Measurements from ENCODE around the gene NNT. TPM values are rescaled to one million over a fixed set of nuclear protein-coding genes. Genes with fewer than 3 reads are reported as not detected.
A peak's percentile ranks its signal among the peaks of the same experiment; 100 is the strongest.

The NNT gene
- polyA plus RNA-seq, 3 donors, result 95.3 to 116 (median 107) TPM

DNA sequence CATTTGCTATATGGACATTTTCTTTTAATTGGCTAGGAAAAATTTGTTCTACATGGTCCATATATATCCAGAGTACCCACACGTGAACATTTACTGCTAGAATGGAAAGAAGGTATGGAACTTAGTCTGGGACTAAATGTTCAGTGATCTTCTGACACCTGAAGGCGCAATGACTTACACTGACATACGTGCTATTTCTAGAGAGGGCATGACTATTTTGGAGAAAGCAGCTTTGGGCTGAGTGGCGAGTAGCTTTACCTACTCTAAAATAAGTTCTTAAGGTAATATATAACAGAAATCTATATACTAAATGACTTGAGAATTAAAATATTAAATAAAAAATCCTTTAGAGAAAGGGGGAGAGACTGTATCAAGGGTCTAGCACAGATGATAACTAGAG lies 10.4 kb downstream of the NNT start:
- DNase-seq (ENCODE audit: extremely low read depth in 1 of 11, low read depth in 9 of 11, low spot score in 4 of 11), result no peak

- no peak for DNase-seq (ENCODE audit: extremely low read depth in 1 of 11, low read depth in 9 of 11, low spot score in 4 of 11)
These were observed 12.6 kb downstream of the NNT start for GRCh38 chr5:43615445-43616184.

- no peak for DNase-seq (ENCODE audit: extremely low read depth in 1 of 11, low read depth in 9 of 11, low spot score in 4 of 11)
These were observed 13.6 kb downstream of the NNT start for GRCh38 chr5:43616535-43616934.

DNA sequence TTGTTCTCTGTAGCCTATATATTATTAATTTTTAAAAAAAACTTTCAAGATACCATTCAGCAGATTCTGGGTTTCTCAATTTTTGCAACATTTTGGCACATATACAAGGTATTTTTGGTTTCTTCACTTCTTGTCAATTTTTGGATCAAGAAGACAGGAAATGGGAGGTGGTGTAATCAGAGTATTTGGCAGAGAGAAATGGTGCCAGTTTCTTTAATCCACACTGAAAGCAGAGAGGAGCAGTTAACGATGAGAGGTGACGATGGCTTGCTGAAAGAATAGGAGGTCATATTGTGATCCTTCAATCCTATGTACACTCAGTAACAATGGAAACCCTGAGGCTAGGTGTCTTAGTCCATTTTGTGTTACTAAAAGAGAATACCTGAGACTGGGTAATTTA lies 16.4 kb downstream of the NNT start:
- no peak for DNase-seq (ENCODE audit: extremely low read depth in 1 of 11, low read depth in 9 of 11, low spot score in 4 of 11)

DNA sequence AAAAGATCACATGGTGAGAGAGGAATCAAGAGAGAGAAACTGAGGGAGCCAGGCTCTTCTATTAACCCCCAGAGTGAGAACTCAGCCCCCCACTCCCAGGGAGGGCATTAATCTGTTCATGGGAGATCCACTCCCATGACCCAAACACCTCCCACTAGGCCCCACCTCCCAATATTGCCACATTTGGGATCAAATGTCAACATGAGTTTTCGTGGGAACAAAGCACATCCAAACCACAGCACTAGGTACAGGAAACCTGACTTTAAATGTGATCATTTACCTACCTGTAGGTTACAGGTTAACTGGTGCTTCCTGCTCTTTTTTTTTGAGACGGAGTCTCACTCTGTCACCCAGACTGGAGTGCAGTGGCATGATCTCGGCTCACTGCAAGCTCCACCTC lies 16.9 kb downstream of the NNT start:
- no peak for DNase-seq (ENCODE audit: extremely low read depth in 1 of 11, low read depth in 9 of 11, low spot score in 4 of 11)

DNA sequence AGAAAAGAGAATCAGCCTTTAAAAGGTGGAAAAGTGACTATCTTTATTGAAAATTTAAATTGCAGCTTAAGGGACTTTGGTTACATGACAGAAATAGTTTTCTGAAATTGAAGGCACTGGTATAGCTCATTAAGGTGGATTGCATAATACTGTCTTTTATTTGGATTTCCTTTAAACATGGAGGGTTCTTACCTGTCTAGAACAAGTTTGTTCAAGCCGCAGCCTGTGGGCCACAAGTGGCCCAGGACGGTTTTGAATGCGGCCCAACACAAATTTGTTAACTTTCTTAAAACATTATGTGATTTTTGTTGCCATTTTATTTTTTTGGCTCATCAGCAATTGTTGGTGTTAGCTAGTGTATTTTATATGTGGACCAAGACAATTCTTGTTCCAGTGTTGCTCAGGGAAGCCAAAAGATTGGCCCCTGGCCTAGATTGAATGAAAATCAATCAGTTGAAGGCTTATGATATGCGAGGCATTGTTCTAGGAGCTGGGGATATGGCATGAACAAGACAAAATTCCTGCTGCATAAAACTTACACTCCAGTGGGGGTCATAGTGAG lies 18.0 kb downstream of the NNT start:
- no peak for DNase-seq (ENCODE audit: extremely low read depth in 1 of 11, low read depth in 9 of 11, low spot score in 4 of 11)

GRCh38 chr5:43622074-43622473 lies 19.1 kb downstream of the NNT start:
- DNase-seq (ENCODE audit: extremely low read depth in 1 of 11, low read depth in 9 of 11, low spot score in 4 of 11), result no peak

DNA sequence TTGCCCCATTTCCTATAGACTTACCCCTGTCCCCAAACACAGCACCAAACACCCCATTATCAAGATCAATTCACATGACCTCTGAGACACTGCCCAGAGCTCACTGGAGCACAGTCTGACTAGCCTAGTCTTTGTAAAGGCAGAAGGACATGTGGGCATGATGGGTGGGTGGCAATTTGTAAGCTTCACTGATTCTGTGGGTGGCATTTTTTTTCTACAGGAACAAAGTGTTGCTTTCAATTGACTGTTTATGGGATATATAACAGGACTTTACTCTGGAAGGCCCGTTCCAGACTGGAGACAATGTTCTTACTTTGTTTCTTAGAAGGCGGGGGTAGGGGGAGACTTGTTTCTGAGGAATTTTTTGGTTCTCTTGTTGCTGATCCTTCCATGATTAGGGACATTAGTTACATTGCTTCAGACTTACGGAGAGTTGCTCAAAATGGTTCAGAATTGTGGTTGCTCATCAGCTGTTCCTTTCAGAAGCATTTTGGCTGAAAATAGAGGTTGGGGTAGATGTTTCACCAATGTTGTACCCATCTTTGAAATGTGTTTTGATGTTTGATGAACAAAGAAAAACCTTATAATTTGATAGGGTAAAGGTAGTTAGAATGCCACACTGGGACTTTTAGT lies 20.2 kb downstream of the NNT start:
- DNase-seq (ENCODE audit: extremely low read depth in 1 of 11, low read depth in 9 of 11, low spot score in 4 of 11), result no peak

GRCh38 chr5:43627028-43627427 lies 24.0 kb downstream of the NNT start:
- DNase-seq (ENCODE audit: extremely low read depth in 1 of 11, low read depth in 9 of 11, low spot score in 4 of 11), result no peak

GRCh38 chr5:43631182-43631910 lies 28.4 kb downstream of the NNT start:
- peak; percentile 45 to 83 (median 64) for DNase-seq (ENCODE audit: extremely low read depth in 1 of 11, low read depth in 9 of 11, low spot score in 4 of 11)

DNA sequence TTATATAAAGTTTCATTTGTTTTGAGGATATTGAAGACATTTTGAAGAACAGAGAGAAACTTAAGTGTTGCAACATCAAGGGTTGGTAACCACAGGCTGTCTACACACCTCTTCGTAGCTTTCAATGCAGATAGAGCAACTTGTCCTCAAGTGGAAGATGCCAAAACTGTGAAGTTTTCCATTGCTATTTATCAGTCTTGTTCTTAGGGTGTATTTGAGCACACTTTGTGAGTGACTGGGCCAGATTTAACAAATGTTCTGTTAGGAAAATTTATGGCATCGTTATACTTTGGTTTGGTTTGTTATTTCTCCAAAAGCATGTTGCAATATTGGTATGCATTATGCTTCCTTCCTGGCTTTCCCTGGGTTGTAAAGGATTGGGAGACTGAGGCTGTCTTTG lies 31.6 kb downstream of the NNT start:
- DNase-seq (ENCODE audit: extremely low read depth in 1 of 11, low read depth in 9 of 11, low spot score in 4 of 11), result no peak

GRCh38 chr5:43635374-43635773 lies 32.4 kb downstream of the NNT start:
- no peak for DNase-seq (ENCODE audit: extremely low read depth in 1 of 11, low read depth in 9 of 11, low spot score in 4 of 11)

DNA sequence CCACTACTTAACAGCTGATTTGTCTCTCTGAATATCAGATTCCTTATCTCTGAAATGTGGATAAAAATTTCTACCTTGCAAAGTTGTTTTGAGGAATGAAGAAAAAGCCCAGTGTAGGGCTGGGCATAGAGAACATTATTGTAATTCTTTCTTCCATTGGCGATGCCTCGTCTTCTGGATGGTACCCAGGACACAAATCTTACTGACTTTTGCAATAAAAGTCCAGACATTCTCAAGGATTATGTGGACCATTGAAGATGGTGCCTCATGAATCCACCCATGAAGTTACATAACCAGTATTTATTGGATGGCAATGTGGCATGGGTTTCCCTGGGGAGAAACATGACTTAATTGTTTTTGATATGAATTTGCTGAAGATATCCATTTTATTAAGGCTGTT lies 33.1 kb downstream of the NNT start:
- no peak for DNase-seq (ENCODE audit: extremely low read depth in 1 of 11, low read depth in 9 of 11, low spot score in 4 of 11)

- no peak for DNase-seq (ENCODE audit: extremely low read depth in 1 of 11, low read depth in 9 of 11, low spot score in 4 of 11)
These were observed 34.4 kb downstream of the NNT start for GRCh38 chr5:43637416-43637815.

DNA sequence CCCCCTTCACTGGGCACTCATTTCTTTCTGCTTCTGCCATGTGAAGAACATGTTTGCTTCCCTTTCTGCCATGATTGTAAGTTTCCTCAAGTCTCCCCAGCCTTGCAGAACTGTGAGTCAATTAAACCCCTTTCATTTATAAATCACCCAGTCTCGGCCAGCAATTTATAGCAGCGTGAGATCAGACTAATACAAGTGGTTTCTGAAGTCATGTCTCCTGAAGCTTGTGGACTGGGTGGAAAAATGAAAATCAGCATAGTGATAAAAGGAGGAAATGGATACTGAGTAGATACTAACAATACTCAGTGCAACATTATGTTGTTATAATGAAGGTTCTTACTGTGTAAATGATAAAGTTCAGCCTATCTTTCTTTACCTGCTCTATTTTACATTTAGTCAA lies 35.1 kb downstream of the NNT start:
- no peak for DNase-seq (ENCODE audit: extremely low read depth in 1 of 11, low read depth in 9 of 11, low spot score in 4 of 11)

- DNase-seq (ENCODE audit: extremely low read depth in 1 of 11, low read depth in 9 of 11, low spot score in 4 of 11), result no peak
These were observed 35.6 kb downstream of the NNT start for GRCh38 chr5:43638546-43638945.

- DNase-seq (ENCODE audit: extremely low read depth in 1 of 11, low read depth in 9 of 11, low spot score in 4 of 11), result no peak
These were observed 36.6 kb downstream of the NNT start for GRCh38 chr5:43639566-43639965.

- DNase-seq (ENCODE audit: extremely low read depth in 1 of 11, low read depth in 9 of 11, low spot score in 4 of 11), result no peak
These were observed 39.4 kb downstream of the NNT start for GRCh38 chr5:43642428-43642827.

GRCh38 chr5:43643327-43643726 lies 40.3 kb downstream of the NNT start:
- no peak for DNase-seq (ENCODE audit: extremely low read depth in 1 of 11, low read depth in 9 of 11, low spot score in 4 of 11)

DNA sequence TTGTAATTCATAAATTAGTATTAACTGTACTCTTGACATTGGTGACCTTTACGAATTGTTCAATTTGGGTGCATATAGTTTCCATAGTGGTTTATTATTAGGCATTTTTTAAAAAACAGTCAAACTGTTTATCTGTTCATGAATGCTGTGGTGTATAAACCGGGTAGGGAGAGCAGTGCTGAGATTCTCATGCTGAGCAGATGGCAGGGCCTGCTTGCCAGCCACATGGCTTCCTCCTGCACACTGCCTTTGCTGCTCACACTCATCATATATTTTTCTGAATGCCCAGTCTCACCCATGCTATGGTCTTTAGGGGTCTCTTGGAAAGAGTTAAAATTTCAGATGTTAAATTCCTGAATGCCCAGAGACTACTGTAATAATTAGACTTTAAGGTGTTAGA lies 40.8 kb downstream of the NNT start:
- DNase-seq (ENCODE audit: extremely low read depth in 1 of 11, low read depth in 9 of 11, low spot score in 4 of 11), result no peak

Measured in renal cortex interstitium (tissue), 11 donors.